ENCODE measurements around the gene GRAMD1B. TPM values are rescaled to one million over a fixed set of nuclear protein-coding genes. Genes with fewer than 3 reads are reported as not detected.

GRAMD1B gene
- total RNA-seq, 4 donors from 2014 or later, result 31.4 to 152 (median 123) TPM

- DNase-seq, result no peak
- Histone ChIP-seq H3K36me3 (no peaks in the 10 kb centered on the region), H3K4me3 (no peak overlapping the region), H3K27ac (no peak overlapping the region), H3K4me1 (peaks cover 0 to 4% (median 0%) of the 10 kb centered on the region in 4 donors), H3K27me3 (no peaks in the 10 kb centered on the region), H3K9me3 (no peaks in the 10 kb centered on the region)
- TF ChIP-seq POLR2A (IDR thresholded peaks at IDR 0.05) (no peak), CTCF (IDR thresholded peaks at IDR 0.05) (no peak)
These were observed 113.7 kb downstream of the GRAMD1B start for GRCh38 chr11:123543797-123544196.

- DNase-seq, result no peak
- no peaks in the 10 kb centered on the region for H3K9me3 ChIP-seq
- H3K27ac ChIP-seq, result no peak overlapping the region
- TF ChIP-seq CTCF (IDR thresholded peaks at IDR 0.05) (no peak), POLR2A (IDR thresholded peaks at IDR 0.05) (no peak)
- no peaks in the 10 kb centered on the region for H3K36me3 ChIP-seq
- no peak overlapping the region for H3K4me3 ChIP-seq
- H3K4me1 ChIP-seq, result peaks cover 0 to 4% (median 0%) of the 10 kb centered on the region in 4 donors
- H3K27me3 ChIP-seq, result no peaks in the 10 kb centered on the region
These were observed 114.7 kb downstream of the GRAMD1B start for GRCh38 chr11:123544631-123545375.

GRCh38 chr11:123545726-123546270, 115.7 kb downstream of the GRAMD1B start:
- Histone ChIP-seq H3K27me3 (no peaks in the 10 kb centered on the region), H3K4me3 (no peak overlapping the region), H3K36me3 (no peaks in the 10 kb centered on the region), H3K9me3 (no peaks in the 10 kb centered on the region), H3K27ac (no peak overlapping the region), H3K4me1 (peaks cover 0 to 4% (median 0%) of the 10 kb centered on the region in 4 donors)
- no peak for DNase-seq
- no peak for TF ChIP-seq POLR2A (IDR thresholded peaks at IDR 0.05)
- TF ChIP-seq CTCF (IDR thresholded peaks at IDR 0.05), result no peak

- Histone ChIP-seq H3K27me3 (no peaks in the 10 kb centered on the region), H3K4me3 (no peak overlapping the region), H3K4me1 (peaks cover 0 to 4% (median 0%) of the 10 kb centered on the region in 4 donors), H3K36me3 (no peaks in the 10 kb centered on the region), H3K27ac (no peak overlapping the region), H3K9me3 (no peaks in the 10 kb centered on the region)
- TF ChIP-seq CTCF (IDR thresholded peaks at IDR 0.05) (no peak), POLR2A (IDR thresholded peaks at IDR 0.05) (no peak)
- DNase-seq, result no peak
These were observed 116.4 kb downstream of the GRAMD1B start for GRCh38 chr11:123546515-123546914.

GRCh38 chr11:123547180-123547579, 117.1 kb downstream of the GRAMD1B start:
- Histone ChIP-seq H3K36me3 (no peaks in the 10 kb centered on the region), H3K9me3 (no peaks in the 10 kb centered on the region), H3K4me3 (no peak overlapping the region), H3K27me3 (no peaks in the 10 kb centered on the region), H3K4me1 (peaks cover 0 to 4% (median 0%) of the 10 kb centered on the region in 4 donors), H3K27ac (no peak overlapping the region)
- TF ChIP-seq POLR2A (IDR thresholded peaks at IDR 0.05) (no peak), CTCF (IDR thresholded peaks at IDR 0.05) (no peak)
- DNase-seq, result no peak
